HEK293T (cell line): ENCODE results near the gene AGTPBP1.

Source experiments
- BHLHE40 ChIP-seq: fragments of 450-650 bp; IDR thresholded peaks from 2 replicates; pipeline ENCODE4 v1.6.1; 2016; ENCODE audit warnings: mild to moderate bottlenecking, moderate library complexity, borderline replicate concordance
- FOXA1 ChIP-seq: fragments of 450-650 bp; IDR thresholded peaks from 2 replicates; pipeline ENCODE4 v1.6.1; 2016; ENCODE audit warnings: mild to moderate bottlenecking
- LEF1 ChIP-seq: fragments of 450-650 bp; IDR thresholded peaks from 2 replicates; pipeline ENCODE4 v1.6.1; 2017; ENCODE audit warnings: mild to moderate bottlenecking, borderline replicate concordance
- SP1 ChIP-seq: fragments of 450-650 bp; IDR thresholded peaks from 2 replicates; pipeline ENCODE4 v1.6.1; 2017

GRCh38 chr9:85528142-85528541, 213.6 kb downstream of the AGTPBP1 start:
- TF ChIP-seq LEF1 = no peak
- TF ChIP-seq FOXA1 = no peak
- no peak for TF ChIP-seq SP1
- TF ChIP-seq BHLHE40 = no peak
